Activated CD4-positive, alpha-beta T cell treated with anti-CD3 and anti-CD28 coated beads, Interleukin-2, amount 50 U/mL, for 48 hours (primary cell): ENCODE measurements around the gene UBAC1.
A peak's percentile ranks its signal among the peaks of the same experiment; 100 is the strongest.

Experiments used
- DNase-seq, 2 experiments: peaks; one replicate each; pipeline ENCODE4 v3.0.0-alpha.2; 2020

UBAC1 gene

GRCh38 chr9:135961277-135961715, at the start of gene UBAC1:
TSS of gene UBAC1 (minus strand) at chr9:135961373. CDS start at chr9:135961162, 211 bp downstream.
- peak; percentile 93 to 95 for DNase-seq

- no peak for DNase-seq
Measured at GRCh38 chr9:136010615-136011361, 49.6 kb upstream of the UBAC1 start.

DNA sequence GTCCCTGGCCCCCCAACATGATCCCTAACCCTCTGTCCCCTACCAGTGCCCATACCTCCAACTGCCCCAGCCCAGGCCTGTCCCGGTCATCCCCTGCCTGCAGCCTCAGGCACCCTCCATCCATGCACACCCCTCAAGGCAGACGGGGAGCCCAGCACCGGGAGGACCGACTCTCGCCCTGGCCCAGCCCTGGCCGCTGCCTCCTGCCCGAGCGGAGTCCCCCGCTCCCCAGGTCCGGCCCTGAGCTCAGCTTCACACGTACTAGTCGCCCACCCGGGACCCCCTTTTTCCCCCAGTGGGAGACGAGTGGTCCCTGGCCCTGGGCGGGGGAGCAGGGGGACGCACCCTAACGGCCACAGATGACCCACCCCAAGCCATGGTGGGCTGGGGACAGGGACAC, 49.0 kb upstream of the UBAC1 start:
- DNase-seq: no peak

DNA sequence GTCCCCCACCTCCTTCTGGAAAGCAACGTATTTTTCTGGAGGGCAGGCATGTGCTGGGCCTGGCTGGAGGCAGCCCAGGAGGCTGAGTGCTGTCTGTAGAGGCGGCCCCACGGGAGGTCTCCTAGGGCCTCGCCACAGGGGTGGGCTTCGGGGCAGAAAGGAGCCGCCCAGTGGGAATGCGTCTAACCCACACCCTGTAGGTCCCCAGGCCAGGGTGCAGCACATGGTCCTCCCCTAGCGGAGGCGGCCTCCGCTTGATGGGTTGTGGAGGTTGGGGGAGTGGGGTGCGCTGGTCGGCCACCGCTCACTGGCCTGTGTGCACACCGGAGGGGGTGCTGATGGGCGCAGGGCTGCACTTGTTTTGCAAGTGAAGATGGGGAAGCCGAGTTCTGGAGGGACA, 48.3 kb upstream of the UBAC1 start:
- no peak for DNase-seq

DNA sequence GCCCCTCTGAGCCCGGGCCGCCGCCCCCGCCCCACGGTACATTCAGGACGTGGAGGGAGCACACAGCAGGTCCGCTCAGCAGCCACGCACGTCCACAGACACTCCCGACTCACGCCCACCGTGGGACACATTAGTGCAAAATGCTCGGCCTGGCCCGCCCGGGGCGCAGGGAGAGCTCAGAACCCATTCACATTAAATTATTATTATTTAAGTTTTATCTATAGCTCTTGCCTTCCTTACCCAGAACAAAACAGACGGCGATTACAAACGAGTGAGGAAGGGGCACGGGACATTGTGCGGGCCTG, 47.5 kb upstream of the UBAC1 start:
- DNase-seq: no peak

DNA sequence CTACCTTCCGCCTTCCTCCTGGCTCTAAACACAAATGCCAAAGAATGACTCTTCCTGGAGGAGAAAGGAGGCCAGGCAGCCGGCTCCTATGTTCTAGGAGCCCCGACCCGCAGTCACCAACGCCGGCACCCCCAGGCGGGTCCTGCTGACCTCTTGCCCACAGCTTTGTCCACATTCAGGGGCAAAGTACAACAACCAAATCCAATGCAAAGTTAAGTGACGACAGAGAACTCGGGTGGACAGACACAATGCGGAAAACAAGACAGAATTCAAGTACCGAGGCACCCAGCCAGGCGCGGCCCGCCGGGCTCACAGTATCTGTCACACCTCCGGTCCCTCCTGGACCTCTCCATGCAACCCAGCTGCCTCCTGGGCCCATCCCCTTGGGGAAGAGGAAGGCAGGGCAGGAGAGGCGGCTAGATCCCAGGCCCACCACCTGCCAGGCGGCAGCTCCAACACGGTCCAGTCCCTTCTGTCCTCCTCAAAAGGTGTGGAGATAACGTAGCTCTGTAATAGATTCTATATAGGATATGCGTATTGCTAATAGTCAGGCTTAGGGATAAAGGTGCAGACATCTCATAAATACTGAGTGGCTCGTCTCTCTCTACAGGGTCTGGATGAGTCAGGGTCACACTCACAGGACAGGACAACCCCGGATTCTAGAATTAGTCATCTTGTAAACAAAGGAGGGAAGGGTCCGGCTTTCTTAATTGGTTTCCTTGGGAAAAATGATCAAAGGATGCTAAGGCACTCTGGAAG, 46.9 kb upstream of the UBAC1 start:
- no peak for DNase-seq

- DNase-seq: no peak
Measured at GRCh38 chr9:136007276-136007933, 46.2 kb upstream of the UBAC1 start.

- no peak for DNase-seq
Measured at GRCh38 chr9:136006169-136006568, 45.0 kb upstream of the UBAC1 start.

- DNase-seq: no peak
Measured at GRCh38 chr9:136004712-136005111, 43.5 kb upstream of the UBAC1 start.

GRCh38 chr9:136004219-136004618, 43.0 kb upstream of the UBAC1 start:
- no peak for DNase-seq

- DNase-seq: no peak
Measured at GRCh38 chr9:136003411-136004218, 42.4 kb upstream of the UBAC1 start.

DNA sequence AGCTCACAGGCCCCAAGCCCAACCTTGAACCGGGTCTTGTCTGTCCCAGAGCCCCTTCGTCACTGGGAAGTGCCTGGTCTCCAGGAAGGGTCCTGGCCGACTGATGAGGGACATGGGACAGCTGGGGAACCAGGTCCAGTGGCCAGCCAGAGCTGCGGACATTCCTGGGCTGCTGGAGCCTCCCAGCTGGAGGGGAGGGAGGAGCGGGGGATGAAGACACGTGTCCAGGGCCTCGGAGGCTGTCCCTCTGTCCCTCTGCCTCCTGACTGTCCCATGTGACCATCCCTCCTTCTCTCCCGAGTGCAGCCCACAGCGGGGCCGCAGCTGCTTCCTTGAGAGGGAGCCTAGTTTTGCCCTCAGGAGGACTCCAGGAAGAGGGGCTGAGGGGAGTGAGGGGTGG, 41.7 kb upstream of the UBAC1 start:
- DNase-seq: no peak

DNA sequence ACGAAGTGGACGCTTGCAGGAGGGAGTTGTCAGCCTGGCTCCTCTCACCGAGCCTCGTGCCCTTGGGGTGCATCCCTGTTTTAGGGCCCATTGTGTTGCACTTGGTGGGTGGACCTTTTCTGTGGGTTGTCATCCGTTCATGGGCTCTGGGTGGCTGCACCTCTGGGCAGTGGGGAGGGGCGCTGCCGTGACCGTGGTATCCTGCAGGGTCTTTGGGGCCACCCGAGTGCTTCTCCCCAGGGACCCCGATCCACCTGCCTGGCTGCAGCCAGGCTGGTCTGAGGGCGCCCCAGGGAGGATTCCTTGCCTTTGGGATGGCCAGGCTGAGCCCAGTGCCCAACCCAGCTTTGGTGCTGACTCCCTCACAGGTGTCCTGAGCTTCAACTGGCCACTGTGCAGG, 41.0 kb upstream of the UBAC1 start:
- DNase-seq: no peak

DNA sequence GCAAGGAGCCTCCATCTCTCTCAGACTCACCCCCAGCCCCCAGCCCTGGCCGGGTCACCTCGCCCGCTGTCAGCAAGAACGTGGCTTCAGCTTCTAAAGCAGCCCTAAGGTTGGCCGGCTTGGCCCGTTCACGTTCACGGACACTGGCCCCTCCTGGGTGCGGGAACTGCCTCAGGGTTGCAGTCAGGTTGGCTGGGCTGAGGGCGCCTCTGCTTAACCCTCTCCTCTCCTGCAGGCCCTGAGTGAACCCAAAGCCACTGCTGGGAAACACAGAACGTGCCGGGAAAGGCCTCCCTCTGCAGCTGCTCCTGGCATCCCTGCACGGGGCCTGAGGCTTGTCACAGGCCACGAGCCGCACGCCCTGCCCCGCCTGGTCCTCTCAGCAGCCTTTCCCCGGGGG, 40.1 kb upstream of the UBAC1 start:
- no peak for DNase-seq

DNA sequence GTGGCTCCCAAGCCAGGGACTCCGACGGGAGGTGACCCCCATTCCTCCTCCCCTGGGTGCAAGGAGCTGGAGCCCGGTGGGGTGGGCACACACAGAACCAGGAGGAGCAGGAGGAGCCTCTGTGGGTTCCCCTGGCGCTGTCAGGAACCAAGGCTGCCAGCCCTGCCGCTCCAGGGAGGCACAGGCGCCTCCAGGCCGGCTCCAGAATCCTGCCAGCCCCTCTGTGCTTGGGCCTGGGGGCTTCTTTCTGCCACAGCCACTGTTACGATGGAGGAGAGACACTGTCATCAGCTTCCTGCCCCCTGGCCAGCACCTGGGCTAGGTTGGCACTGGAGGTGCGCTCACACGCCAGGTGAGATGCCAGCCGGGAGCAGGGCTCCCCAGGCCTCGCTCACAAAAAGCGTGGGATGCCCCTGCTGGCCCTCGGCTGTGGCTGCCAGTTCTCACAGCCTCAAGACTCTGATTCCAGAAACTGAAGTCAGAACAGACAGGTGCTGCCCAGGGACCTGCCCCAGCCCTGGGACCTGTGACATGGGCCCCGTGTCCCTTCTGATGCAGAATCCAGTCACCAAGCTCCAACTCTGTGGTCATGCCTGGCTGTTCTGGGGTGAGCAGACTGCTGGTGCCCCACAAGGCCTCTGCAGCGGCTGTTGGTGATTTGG, 37.4 kb upstream of the UBAC1 start:
- no peak for DNase-seq

DNA sequence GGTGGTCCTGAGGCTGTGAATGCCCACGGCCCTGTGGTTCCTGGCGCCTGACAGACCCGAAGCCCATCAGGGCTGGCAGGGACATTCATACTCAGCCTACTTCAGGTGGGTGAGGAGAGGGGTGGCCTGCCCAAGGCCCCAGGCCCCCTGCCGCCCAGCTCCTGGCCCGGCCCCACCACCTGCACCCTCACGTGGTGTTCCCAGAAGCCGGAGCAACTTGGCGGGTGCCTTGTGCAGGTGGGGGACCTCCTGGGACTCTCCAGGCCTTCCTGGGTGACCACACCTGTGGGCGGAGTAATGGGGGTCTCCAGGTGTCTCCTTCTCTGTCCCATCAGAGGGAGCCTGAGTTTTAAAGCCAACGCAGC, 36.8 kb upstream of the UBAC1 start:
- no peak for DNase-seq

- DNase-seq: no peak
Measured at GRCh38 chr9:135997090-135998015, 36.2 kb upstream of the UBAC1 start.

DNA sequence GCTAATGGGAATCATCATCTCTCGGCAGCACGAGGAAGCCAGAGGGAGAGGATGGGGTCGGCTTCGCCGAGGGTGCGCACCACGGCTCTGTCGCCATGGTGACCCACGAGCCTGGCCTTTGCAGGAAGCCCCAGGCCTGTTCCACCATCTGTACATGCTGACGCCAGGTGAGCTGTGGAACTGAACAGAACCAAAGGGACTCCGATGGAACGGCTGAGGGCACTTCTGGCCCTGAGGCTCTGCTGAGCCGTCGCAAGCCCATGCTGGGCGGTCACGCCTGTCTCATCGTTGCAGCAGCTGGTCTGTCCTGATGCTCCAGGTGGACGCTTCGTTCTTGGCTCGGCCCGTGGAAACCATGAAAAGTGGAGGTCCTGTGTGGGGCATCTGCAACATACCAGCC, 34.6 kb upstream of the UBAC1 start:
- DNase-seq: no peak

DNA sequence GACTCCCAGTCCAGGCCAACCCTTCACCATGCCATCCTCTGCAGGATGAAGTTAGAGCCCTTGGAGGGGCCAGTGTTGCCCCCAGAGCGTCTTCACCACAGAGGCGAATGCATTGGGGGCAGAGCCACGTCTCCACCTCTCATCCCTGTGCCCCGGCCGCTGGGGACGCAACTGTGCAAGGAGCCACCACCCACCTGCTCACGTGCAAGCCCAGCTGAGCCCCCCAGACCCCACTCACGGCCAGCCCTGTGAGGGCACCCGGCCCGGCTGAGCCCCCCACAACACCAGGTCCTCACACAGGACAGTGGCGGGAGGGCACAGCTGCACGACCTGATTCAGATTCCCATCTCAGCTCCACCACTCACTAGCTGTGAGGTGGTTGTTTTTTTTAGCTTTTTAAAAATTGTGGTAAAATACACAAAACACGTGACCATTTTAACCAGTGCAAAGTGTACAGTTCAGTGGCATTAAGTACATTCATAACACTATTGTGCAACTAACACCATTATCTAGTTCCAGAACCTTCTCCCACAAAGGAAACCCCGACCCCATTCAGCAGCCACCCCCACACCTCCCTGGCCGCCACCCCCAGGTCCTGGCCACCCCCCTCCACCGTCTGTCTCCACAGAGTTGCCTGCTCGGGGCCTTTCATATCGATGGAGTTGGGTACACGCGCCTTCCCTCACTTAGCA, 33.5 kb upstream of the UBAC1 start:
- no peak for DNase-seq

DNA sequence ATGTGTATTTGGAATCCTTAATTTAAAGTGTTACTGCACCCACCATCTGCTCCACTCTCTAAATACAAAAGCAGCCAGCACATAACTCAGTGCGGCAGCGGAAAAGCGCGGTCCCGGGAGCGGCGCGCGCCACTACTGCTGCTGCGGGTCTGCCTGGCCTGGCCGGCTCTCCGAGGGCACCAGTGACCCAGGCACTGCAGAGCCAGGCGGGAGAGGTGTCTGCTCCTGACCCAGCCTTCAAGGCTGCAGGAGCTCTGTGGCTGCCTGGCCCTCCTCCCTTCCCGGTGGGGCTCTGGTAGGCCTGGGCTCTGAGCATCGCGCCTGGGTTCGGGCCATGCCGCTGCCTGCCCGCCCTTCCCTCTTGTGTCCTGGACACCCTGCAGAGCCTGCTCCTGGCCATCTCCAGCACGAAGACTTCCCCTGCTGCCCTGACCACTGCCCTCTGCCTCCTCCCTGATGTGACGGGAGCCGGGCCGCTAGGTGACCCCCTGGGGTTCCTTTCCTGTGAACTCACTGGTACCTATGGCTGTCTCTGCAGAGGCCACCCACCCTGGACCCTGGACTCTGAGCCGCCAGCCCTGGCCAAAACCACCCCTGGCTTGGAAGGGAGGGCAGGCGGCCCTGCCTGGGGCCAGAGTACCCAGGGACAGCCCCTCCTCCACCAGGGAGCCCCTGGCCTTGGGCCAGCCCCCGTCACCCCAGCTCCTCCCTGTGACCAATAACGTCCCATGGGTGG, 32.8 kb upstream of the UBAC1 start:
- DNase-seq: no peak
